Measurements from ENCODE around the gene CCDC85B. TPM values are rescaled to one million over a fixed set of nuclear protein-coding genes. Genes with fewer than 3 reads are reported as not detected.

Gene CCDC85B
- total and polyA plus RNA-seq, 2 of the 13 experiments (the other 11 are each of a cell fraction or from before 2014, with no cell fraction given) = 8.2 to 19.5 TPM

- no peak overlapping the region for H2AFZ ChIP-seq (ENCODE audit: low read length)
- FAIRE-seq (peak; percentile 48), ATAC-seq (peak; percentile 41), DNase-seq (ENCODE audit: low spot score) (peak; percentile 60)
- in situ Hi-C loops (cut with HindIII; ENCODE audit: extremely low pct_ligation_motif_present, low pct_unique_long_range_greater_than_20kb) (loop anchor here (5.0 kb wide), 1 partner anchor 103 kb away; no protein-coding TSS in a partner anchor), intact Hi-C loops (cut with micrococcal nuclease; ENCODE audit: unreplicated experiment) (loop anchor here (5.0 kb wide), 1 partner anchor 48 kb away; no protein-coding TSS in a partner anchor)
- no peaks in the 10 kb centered on the region for H3K79me2 ChIP-seq (ENCODE audit: insufficient read depth, low read length)
- ChIA-PET CTCF (ENCODE audit: low intra/inter-chr PET ratio, low total read pairs) (interaction anchor here (0.7 to 2.9 kb wide), 13 partner anchors 9 to 178 kb away, joined by 3 to 77 read pairs (median 5); partner anchors contain the start of genes FOSL1, KAT5, MUS81 and SART1), POLR2A (interaction anchor here (0.6 to 1.7 kb wide), 8 partner anchors 10 to 140 kb away, joined by 3 to 11 read pairs (median 3); partner anchors contain the start of genes CFL1, FOSL1 and MUS81)
- no peak overlapping the region for H3K4me3 ChIP-seq (replicated peaks in 1 of 3; ENCODE audit: insufficient read depth in 1 of 3, low read depth in 2 of 3, low read length in 3 of 3)
- no peaks in the 10 kb centered on the region for H4K20me1 ChIP-seq (ENCODE audit: insufficient read depth, low read length)
- H3K36me3 ChIP-seq (replicated peaks in 1 of 2; ENCODE audit: control insufficient read depth in 1 of 2, insufficient read depth in 2 of 2, low read length in 2 of 2) = peaks cover 4 to 19% of the 10 kb centered on the region in 2 experiments; a peak in 4 of 5 replicates
- 0% methylated on average over 3 of the region's 9 CpGs for WGBS (ENCODE audit: low lambda C conversion rate)
- no peaks in the 10 kb centered on the region; a peak in 1 of 5 replicates for H3K27me3 ChIP-seq (ENCODE audit: control insufficient read depth in 1 of 2, insufficient read depth in 2 of 2, low read length in 2 of 2)
- no peak overlapping the region for H3K9ac ChIP-seq (ENCODE audit: insufficient read depth, low read depth, low read length)
- H3K4me2 ChIP-seq (ENCODE audit: low read depth, low read length) = no peak overlapping the region
- H3K9me3 ChIP-seq (ENCODE audit: low read length) = no peaks in the 10 kb centered on the region
- no peak overlapping the region for H3K27ac ChIP-seq (ENCODE audit: extremely low read length, insufficient read depth, low read length)
- peaks cover 48% of the 10 kb centered on the region for H3K4me1 ChIP-seq (ENCODE audit: insufficient read depth, low read length)
- BruUV-seq (replicated peaks) = no TSS peak
- no peak for TF ChIP-seq ZNF230 (CRISPR knock-in tag; IDR thresholded peaks at IDR 0.05)
- TF ChIP-seq ZBTB40 (IDR thresholded peaks at IDR 0.05) = no peak
- TF ChIP-seq ZBTB40 (CRISPR knock-in tag; IDR thresholded peaks at IDR 0.05) = no peak
- TF ChIP-seq SNAI1 (CRISPR knock-in tag; IDR thresholded peaks at IDR 0.05; ENCODE audit: borderline replicate concordance) = no peak
- no peak for TF ChIP-seq ZBTB10 (CRISPR knock-in tag; IDR thresholded peaks at IDR 0.05; ENCODE audit: borderline replicate concordance)
- no peak for TF ChIP-seq TCF12 (IDR thresholded peaks at IDR 0.05)
- TF ChIP-seq TCF12 (CRISPR knock-in tag; IDR thresholded peaks at IDR 0.05) = no peak
- TF ChIP-seq ZNF576 (CRISPR knock-in tag; IDR thresholded peaks at IDR 0.05) = no peak
- no peak for TF ChIP-seq BATF2 (CRISPR knock-in tag; IDR thresholded peaks at IDR 0.05)
- TF ChIP-seq PAWR (CRISPR knock-in tag; IDR thresholded peaks at IDR 0.05; ENCODE audit: borderline replicate concordance) = no peak
- no peak for TF ChIP-seq MZF1 (CRISPR knock-in tag; IDR thresholded peaks at IDR 0.05; ENCODE audit: borderline replicate concordance)
These were observed 5.8 kb upstream of the CCDC85B start for GRCh38 chr11:65884716-65885092.

Data from HepG2 (cell line).